HUES48 (cell line): ENCODE measurements around the gene TCF3.
"Not testable (repeated sequence)": the region's sequence is repeated elsewhere in the genome, so short reads cannot be mapped to it uniquely, and the experiment has no call there.

Experiments used
- H3K27ac ChIP-seq: one replicate; pipeline ENCODE4 v1.7.0; 2013; ENCODE audit warnings: low read depth, low read length, inconsistent platforms
- H3K27me3 ChIP-seq: 2 replicates; pipeline ENCODE4 v1.6.1; 2013; ENCODE audit warnings: mild to moderate bottlenecking, low read length; ENCODE audit not compliant: control insufficient read depth, insufficient read depth
- H3K36me3 ChIP-seq: 2 replicates; pipeline ENCODE4 v1.6.1; 2013; ENCODE audit warnings: low read length; ENCODE audit not compliant: control insufficient read depth, insufficient read depth
- H3K4me1 ChIP-seq: 2 replicates; pipeline ENCODE4 v1.6.1; 2013; ENCODE audit warnings: mild to moderate bottlenecking, low read length; ENCODE audit not compliant: control insufficient read depth, insufficient read depth
- H3K4me3 ChIP-seq: 2 replicates; pipeline ENCODE4 v1.5.1; 2013; ENCODE audit warnings: mild to moderate bottlenecking, low read depth, low read length
- H3K9ac ChIP-seq: 2 replicates; pipeline ENCODE4 v1.6.1; 2013; ENCODE audit warnings: mild to moderate bottlenecking, low read depth, low read length, moderate library complexity
- H3K9me3 ChIP-seq: 2 replicates; pipeline ENCODE4 v1.6.1; 2013; ENCODE audit warnings: low read length; ENCODE audit not compliant: control insufficient read depth, insufficient read depth

The TCF3 gene

DNA sequence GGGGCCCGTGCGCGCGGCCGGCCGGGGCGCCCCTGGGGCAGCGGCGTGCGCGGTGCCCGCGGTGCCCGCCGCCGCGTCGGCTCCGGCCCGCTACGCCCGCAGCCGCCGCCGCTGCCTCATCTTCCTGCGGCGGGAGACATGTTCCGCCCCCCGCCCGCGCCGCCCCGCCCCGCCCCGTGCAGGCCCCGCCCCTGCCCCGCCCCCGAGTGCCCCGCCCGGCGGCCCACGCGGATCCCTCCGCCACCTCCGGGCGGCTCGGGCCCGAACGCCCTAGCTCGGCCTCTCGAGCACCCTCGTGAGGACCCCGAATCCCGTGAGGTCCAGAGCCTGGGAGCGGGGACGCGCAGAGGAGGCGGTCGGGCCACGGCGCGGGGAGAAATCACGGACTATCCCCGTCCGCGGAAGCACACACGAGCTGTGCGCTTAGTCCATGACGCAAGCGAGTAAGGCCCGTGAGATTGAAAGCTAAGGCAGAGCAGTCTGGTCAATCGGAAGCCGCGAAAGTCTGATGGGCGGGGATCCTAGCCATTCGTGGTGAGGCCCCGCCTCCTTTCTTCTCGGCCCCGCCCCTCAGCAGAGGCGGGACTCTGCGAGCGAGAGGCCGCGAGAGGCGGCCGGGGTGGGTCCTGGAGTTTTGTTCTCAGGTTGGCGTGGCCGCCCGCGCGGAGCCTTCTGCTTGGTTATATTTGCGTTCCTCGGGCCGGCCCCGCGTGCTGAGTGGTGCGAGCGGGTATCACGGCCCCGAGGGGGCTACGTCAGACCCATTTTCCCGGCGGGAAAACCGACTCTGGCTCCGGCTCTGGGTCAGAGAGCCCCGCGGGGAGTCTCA is at the start of gene TCF3:
TCF3 (minus strand) TSS at position 145 of the 829 bp plus-strand sequence. CDS start 2,367 bp downstream, outside the sequence.
- peak within 1 kb of the TSS; percentile 99 for H3K27ac ChIP-seq
- H3K4me3 ChIP-seq, result peak within 1 kb of the TSS; percentile 92
- H3K9me3 ChIP-seq, result no peaks in the 10 kb centered on the region
- peaks cover 5% of the 10 kb centered on the region for H3K4me1 ChIP-seq
- peak within 1 kb of the TSS; percentile 100 for H3K9ac ChIP-seq
- no peaks in the 10 kb centered on the region for H3K27me3 ChIP-seq
- H3K36me3 ChIP-seq, result peaks cover 26% of the 10 kb centered on the region

DNA sequence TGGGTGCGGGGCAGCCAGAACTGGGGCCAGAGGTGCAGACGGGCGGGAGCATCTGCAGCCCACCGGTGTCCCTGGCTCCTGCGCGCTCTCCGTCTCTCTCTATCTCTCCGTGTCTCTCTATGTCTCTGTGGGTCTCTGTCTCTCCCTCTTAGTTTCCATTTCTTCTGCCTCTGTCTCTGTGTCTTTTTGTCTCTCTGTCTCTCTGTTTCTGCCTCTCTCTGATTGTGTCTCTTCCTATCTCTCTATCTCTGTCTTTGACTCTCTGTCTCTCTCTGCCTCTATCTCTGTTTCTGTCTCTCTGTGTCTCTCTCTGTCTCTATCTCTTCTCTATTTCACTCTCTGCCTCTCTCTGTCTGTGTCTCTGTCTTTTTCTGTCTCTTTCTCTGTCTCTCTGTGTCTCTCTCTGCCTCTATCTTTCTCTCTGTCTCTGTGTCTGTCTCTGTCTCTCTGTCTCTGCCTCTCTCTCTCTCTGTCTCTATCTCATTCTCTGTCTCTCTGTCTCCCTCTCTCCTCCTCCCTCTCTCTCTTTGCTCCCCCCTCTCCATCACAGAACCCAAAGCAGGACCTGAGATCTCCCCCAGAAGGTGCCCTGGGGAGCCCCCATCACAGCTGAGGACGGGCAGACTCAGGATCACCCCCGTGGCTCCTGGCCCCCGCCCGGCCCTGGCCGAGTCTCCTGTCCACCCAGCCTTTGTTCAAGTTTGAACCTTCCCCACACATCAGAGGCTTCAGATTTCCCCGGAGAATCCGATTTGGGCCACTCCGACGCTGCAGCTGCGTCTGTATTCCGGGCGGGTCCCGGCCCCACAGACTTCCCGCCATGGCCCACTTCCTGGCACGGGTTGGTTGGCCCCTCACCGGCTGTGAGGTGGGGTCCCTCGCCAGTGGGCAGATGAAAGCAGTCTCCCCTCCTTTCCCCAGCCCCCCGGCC is 48.6 kb upstream of the TCF3 start:
- Histone ChIP-seq H3K4me1 (no peaks in the 10 kb centered on the region), H3K9me3 (0 out of 2 replicates have a peak, but pooled peaks cover 2% of the 10 kb centered on the region), H3K27ac (no peak overlapping the region), H3K36me3 (no peaks in the 10 kb centered on the region), H3K4me3 (no peak overlapping the region), H3K9ac (no peak overlapping the region), H3K27me3 (peaks cover 9% of the 10 kb centered on the region; the same call in 1 of the 2 replicates)

- H3K36me3 ChIP-seq, result no peaks in the 10 kb centered on the region
- peaks cover 9% of the 10 kb centered on the region; the same call in 1 of the 2 replicates for H3K27me3 ChIP-seq
- peaks cover 5% of the 10 kb centered on the region; the same call in 1 of the 2 replicates for H3K9me3 ChIP-seq
- H3K4me1 ChIP-seq, result no peaks in the 10 kb centered on the region
- no peak overlapping the region for H3K4me3 ChIP-seq
- H3K27ac ChIP-seq, result no peak overlapping the region
- no peak overlapping the region for H3K9ac ChIP-seq
Observed at GRCh38 chr19:1699998-1700732, 47.8 kb upstream of the TCF3 start.

- Histone ChIP-seq H3K27ac (no peak overlapping the region), H3K27me3 (peaks cover 9% of the 10 kb centered on the region; the same call in 1 of the 2 replicates), H3K9me3 (peaks cover 3% of the 10 kb centered on the region; the same call in 1 of the 2 replicates), H3K9ac (no peak overlapping the region), H3K36me3 (no peaks in the 10 kb centered on the region), H3K4me1 (no peaks in the 10 kb centered on the region), H3K4me3 (no peak overlapping the region)
Observed at GRCh38 chr19:1699386-1699785, 47.0 kb upstream of the TCF3 start.

DNA sequence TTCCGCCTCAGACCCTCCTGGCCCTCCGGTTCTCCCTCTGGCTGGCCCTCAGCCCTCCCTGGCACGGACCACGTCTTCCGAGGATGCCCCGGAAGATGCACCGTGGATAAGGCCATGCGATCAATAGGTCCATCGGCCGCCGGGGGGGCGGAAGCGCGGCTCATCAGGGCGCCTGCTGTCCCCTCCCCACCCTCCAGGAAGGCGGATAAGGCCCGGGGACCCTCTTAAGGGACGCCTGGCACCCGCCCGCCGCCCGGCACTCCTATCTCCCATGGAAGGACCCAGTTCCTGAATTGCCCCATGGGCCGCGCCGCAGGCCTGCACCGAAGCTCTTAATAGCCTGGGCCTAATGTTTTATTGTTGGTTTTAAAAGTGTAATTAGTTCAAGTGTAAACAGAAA is 46.2 kb upstream of the TCF3 start:
- Histone ChIP-seq H3K4me1 (no peaks in the 10 kb centered on the region), H3K27me3 (peaks cover 13% of the 10 kb centered on the region), H3K36me3 (no peaks in the 10 kb centered on the region), H3K9me3 (peaks cover 2% of the 10 kb centered on the region; the same call in 1 of the 2 replicates), H3K27ac (no peak overlapping the region), H3K4me3 (no peak overlapping the region), H3K9ac (no peak overlapping the region)

DNA sequence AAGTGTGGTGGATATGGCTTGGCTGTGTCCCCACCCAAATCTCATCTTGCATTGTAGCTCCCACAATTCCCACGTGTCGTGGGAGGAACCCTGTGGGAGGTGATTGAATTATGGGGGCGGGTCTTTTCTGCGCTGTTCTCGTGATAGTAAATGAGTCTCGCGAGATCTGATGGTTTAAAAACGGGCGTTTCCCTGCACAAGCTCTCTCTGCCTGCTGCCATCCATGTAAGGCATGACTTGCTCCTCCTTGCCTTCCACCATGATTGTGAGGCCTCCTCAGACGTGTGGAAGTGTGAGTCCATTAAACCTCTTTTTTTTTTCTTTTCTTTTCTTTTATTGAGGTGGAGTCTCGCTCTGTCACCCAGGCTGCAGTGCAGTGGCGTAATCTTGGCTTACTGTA is 43.1 kb upstream of the TCF3 start:
- H3K36me3 ChIP-seq, H3K27ac ChIP-seq, H3K4me1 ChIP-seq, H3K9me3 ChIP-seq, H3K9ac ChIP-seq, H3K4me3 ChIP-seq: not testable (repeated sequence)
- H3K27me3 ChIP-seq, result peaks cover 22% of the 10 kb centered on the region

GRCh38 chr19:1691589-1692290 is 39.3 kb upstream of the TCF3 start:
- Histone ChIP-seq H3K27me3 (peaks cover 20% of the 10 kb centered on the region), H3K9me3 (peaks cover 2% of the 10 kb centered on the region; the same call in 1 of the 2 replicates), H3K4me1 (no peaks in the 10 kb centered on the region), H3K9ac (no peak overlapping the region), H3K27ac (no peak overlapping the region), H3K36me3 (no peaks in the 10 kb centered on the region), H3K4me3 (no peak overlapping the region)

DNA sequence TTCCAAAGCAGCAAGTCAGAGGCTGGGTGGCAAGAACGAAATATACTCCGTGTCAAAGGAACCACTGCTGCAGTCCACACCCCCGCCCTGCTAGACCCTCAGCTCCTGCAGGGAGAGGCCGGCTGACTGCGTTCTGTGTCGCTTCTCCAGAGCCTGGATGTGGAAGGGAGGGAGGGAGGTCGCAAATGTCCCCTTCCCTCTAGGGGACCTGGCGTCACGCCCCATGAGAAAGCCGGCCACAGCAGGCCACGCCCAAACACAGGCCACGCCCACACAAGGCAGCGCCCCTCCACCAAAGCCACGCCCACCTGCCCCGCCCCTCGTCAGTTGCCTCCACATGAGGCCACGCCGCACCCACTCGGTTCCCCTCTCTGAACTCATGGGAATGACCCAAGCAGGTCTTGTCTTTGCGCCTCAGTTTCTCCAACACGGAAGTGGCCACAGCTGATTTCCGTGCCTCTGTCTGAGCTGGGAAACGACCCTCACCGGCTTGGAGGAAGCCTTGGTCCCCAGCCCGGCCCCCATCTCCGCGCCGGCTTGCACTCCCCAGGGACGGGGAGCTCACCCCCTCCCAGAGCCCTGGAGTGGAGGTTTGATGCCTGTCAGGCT is 38.4 kb upstream of the TCF3 start:
- no peak overlapping the region for H3K9ac ChIP-seq
- H3K27me3 ChIP-seq, result peaks cover 20% of the 10 kb centered on the region
- H3K4me3 ChIP-seq, result peak overlapping the region; percentile 54; the same call in 1 of the 2 replicates

DNA sequence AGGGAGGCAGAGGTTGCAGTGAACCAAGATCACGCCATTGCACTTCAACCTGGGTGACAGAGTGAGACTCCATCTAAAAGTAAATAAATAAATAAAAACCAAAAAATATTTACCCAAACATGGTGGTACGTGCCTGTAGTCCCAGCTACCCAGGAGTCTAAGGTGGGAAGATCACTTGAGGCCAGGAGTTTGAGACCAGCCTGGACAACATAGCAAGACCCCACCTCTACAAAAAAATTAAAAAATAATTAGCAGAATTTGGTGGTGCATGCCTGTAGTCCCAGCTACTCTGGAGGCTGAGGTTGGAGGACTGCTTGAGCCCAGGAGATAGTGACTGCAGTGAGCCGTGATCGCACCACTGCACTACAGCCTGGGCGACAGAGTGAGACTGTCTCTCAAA is 33.4 kb upstream of the TCF3 start:
- not testable (repeated sequence) for H3K4me3 ChIP-seq, H3K27me3 ChIP-seq, H3K4me1 ChIP-seq, H3K9me3 ChIP-seq, H3K9ac ChIP-seq, H3K27ac ChIP-seq, H3K36me3 ChIP-seq

More for the DNA sequence above, 38.4 kb upstream of the TCF3 start:
- peaks cover 2% of the 10 kb centered on the region; the same call in 1 of the 2 replicates for H3K9me3 ChIP-seq
- H3K27ac ChIP-seq, result no peak overlapping the region
- no peaks in the 10 kb centered on the region for H3K4me1 ChIP-seq
- no peaks in the 10 kb centered on the region for H3K36me3 ChIP-seq

DNA sequence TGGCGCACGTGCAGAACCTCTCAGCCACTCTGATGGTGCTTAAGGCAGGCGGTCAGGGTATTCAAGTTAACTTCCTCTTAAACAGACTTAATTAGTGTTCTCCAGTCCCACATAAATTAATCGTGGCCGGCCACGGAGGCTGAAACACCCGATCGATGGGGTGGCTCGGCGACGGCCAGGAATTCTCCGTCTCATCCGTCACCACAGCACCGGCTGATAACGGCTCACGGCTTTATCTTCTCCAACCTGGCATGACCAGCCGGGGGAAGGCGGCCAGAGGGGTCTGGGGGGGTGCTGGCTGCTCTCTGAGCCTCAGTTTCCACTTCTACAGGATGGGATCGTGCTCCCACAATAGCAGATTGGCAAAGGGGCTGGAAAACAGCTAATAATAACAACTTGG is 32.6 kb upstream of the TCF3 start:
- Histone ChIP-seq H3K4me1 (no peaks in the 10 kb centered on the region), H3K27ac (no peak overlapping the region), H3K27me3 (peaks cover 7% of the 10 kb centered on the region; the same call in 1 of the 2 replicates), H3K9ac (no peak overlapping the region), H3K9me3 (no peaks in the 10 kb centered on the region), H3K4me3 (no peak overlapping the region), H3K36me3 (no peaks in the 10 kb centered on the region)
